CD4-positive, alpha-beta T cell treated with Interleukin-6 at 100 ng/mL for 8 hours (primary cell): Measurements from ENCODE around the gene COMT.
"Not testable (repeated sequence)": the region's sequence is repeated elsewhere in the genome, so short reads cannot be mapped to it uniquely, and the experiment has no call there.

Experiments
- DNase-seq: peaks from one replicate; pipeline ENCODE4 v3.0.0-alpha.2; 2020; ENCODE audit warnings: mixed read lengths, low spot score

COMT gene

DNA sequence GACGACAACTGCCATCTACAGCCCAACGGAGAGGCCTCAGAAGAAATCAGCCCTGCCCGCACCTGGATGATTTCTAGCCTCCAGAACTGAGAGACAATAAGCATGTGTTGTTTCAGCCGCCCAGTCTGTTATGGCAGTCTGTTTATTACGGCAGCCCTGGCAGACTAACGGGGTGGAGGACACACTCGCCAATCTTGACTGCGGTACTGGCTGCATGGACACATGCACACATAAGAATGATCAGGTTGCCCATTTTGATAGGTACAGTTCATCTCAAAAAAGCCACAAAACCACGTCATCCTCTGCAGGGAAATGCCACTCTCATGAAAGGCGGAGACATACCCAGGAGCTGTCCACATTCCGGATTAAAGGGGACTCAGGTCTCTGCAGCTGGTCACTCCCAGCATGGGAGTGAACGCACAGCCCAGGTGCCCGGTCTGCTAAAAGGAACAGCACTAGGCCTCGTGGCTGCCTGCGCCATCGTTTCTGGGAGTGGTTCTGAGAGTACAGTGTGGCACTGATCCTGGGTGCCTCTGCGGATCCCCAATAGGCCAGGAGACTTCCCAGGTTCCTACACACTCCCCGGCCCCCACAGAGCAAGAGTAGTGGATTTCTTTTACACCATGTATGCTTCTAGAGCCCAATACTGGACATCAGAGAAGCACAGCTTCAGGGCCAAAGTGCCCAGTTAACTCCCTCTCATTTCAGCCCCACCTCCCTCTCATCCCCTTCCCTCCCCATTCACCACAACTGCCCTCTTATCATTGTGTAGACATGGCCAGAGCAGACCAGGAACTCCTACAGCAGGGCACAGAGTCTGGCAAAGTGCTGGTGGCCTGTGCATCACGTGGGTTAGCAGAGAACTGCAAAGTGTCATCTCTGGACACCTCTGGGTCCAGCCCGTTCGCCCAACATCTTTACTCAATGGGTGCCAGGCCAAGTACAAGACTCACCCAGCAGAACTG, 11.7 kb upstream of the COMT start:
- DNase-seq, result no peak

DNA sequence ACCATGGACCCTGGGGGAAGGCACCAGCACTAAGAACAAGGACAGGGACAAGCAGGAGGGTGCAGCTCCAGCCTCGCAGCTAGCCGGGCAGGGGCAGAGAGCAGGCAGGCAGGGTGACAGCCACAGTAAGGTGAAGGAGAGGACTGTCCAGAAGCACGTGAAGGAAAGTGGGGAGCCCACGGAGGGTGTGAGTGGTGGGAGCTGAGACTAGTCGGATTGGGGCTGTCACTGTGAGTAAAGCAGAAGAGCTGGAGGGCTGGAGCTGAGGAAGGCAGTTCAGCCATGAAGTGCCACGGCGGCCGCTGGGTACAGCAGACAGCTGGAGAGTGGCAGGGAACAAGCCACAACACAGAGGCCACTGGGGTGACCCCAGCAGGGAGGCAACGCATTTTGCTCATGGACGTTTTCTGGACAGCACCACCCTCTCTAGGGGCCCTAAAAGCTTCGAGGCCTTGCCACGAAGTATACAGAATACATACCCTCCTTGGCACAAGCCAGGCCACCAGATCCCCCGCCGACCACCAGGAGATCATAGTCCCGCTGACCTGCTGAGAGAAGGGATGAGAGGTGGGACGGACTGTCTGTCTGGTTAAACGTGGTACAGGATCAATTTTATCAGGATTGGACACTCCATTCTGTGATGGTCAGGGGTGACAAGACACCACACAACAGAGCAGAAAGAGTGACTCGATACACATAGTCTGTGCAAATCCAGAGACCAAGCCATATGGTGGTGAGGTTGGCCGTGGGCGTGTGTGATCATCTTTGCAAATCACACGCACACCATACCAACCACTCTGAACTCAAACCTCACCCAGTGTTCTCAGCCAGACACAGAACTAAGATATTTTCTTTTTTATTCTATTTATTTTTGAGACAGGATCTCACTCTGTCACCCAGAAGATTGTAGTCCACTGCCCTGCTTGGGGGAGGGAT, 10.8 kb upstream of the COMT start:
- DNase-seq, result no peak

DNA sequence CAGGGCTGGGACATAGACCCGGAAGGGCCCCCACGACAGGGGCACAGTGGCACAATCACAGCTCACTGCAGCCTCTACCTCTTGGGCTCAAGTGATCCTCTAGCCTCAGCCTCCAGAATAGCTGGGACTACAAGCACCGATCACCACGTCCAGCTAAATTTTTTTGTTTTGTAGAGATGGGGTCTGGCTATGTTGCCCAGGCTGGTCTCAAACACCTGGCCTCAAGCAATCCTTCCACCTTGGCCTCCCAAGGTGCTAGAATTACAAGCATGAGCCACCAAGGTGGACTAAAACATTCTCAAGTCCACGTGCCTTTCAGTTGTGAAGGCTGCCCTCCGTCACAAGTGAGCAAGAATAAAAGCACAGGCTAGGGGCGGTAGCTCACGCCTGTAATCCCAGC, 10.1 kb upstream of the COMT start:
- no peak for DNase-seq

DNA sequence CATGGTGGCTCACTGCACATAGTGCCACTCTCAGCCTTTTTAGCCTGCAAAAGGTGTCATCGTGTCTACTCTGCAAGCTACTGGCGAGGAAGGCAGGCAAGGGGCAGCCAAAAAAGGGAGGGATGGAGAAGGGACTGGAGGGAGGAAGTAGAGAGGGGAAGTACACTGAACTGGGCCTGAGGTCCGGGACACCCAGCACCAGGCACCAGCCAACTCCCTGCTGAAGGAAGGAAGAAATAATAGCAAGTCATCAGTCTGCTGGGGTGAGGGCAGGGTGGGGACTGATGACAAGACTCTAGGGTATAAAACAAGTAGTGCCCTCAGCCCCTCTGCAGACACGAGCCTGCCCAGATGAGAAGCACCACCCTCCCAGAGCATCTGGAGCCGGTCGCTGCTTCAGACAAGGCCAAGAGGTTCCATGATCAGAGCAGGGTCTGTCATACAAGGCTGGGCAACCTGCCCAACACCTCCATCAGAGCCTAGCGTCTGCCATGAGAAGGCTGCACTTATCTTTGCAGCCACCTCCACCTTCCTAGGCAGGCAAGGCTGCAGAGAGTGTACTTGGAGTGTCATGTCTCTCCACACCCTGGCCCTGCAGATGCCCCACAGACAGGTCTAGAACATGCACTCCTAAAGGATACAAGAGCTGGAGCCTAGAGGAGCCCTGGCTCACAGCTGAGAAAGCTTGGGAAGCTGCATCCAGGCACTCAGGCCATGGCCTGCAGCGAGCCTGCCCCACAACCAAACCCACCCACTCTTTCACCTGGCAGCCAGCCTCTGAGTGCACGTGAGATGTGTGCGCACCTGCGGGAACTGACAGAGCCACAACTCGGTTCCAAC, 9.0 kb upstream of the COMT start:
- DNase-seq, result no peak

DNA sequence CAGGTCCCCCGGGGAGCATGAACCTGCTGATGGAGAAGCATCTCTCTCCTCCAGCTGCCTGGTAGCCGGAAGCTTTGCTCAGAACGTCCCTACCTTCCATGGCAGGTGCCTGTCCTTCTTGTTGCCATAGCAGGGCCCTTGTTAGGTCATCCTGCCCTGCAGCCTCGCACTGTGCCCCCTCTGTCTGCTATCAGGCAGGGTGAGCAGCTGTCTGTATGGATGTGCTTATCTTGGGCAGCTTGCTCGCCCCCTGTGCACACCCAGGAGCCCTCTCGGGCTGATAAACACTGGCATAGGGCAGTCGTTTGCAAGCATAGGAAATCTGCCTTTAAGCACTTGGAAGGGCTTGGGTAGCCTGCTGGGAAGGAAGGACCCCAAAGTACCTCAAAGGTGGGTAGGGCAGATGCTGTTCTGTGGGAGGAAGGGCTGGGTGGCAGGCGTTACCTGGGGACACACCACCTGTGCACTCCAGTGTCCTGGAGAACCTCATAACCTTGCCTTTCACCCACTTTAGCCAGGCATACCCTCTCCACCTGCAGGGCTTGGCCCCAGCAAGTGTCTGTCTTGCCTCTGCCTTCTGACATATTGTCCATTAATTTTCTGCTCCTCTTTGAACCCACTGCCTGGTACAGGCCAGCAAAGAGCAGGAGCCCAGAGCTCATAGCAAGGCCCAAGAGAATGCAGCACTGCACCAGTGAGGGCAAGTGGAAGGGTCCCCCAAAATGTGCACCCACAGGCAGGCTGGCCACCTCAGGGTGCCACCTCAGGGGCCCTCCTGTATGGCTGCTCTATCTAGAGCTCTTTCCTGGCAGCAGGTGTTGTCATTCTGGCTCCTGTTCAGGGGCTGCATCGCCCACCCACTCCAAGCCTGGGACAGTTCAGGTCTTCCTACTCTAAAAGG, 8.0 kb upstream of the COMT start:
- DNase-seq, result no peak

DNA sequence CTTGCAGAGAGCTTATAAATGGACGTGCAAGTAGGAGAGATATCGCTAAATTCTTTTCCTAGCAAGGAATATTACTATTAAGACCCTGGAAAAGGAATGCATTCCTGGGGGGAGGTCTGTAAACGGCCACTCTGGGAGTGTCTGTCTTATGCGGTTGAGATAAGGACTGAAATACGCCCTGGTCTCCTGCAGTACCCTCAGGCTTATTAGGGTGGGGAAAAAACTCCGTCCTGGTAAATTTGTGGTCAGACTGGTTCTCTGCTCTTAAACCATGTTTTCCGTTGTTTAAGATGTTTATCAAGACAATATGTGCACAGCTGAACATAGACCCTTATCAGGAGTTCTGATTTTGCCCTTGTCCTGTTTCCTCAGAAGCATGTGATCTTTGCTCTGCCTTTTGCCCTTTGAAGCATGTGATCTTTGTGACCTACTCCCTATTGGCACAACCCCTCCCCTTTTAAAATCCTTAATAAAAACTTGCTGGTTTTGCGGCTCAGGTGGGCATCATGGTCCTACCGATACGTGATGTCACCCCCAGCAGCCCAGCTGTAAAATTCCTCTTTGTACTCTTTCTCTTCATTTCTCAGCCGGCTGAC, 6.4 kb upstream of the COMT start:
- DNase-seq, result not testable (repeated sequence)

DNA sequence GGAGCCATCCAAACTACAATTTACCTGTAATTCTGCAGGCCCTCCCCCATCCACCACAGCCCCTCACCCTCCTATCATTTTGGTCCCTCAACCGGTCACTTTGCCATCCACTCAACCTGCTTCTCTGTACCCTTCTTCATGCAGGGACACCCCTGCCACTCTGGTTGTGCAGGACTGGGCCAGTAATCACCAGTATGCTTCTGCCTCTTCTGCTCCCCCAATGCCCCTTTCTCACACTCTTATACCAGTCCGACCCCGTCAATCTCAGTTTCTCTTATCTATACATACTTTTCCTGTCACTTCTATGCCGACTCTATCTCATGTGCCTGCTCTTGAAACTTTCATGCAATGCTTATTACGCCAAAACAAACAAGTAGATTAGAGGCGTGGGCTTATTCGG, 5.1 kb upstream of the COMT start:
- DNase-seq, result no peak

DNA sequence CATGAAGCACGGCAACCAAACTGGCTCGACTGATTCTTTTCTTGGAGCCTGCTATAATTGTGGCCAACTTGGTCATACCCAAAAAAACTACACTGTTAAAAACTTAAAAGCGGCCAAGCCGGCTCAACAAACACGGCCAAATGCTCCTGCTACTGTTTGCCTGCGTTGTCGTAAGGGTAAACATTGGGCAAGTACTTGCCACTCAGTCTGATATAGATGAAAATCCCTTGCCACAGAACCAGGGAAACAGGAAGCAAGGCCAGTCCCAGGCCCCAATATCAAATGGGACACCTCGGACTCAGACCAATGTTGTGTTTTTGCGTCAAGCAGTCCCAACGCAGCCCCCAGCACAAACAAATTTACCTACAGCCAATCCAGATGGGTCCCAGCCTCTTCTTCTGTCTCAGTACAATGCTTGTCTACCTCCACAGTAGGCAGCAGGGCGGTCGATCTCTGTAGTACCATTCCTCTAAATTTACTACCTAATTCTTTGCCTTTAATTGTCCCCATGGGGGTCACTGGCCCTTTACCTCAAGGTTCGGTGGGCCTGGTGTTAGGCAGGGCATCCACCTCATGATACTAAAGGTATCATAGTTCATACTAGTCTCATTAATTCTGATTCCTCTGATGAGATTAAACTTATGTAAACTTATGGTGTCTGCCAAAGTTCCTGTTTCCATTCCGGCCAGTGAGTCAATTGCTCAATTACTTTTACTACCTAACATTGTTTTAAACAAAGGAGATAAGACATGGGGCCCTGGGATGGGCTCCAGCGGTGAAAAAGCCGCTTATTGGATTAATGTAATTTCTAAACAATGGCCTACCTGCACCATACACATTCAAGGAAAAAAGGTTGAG, 3.7 kb upstream of the COMT start:
- no peak for DNase-seq

DNA sequence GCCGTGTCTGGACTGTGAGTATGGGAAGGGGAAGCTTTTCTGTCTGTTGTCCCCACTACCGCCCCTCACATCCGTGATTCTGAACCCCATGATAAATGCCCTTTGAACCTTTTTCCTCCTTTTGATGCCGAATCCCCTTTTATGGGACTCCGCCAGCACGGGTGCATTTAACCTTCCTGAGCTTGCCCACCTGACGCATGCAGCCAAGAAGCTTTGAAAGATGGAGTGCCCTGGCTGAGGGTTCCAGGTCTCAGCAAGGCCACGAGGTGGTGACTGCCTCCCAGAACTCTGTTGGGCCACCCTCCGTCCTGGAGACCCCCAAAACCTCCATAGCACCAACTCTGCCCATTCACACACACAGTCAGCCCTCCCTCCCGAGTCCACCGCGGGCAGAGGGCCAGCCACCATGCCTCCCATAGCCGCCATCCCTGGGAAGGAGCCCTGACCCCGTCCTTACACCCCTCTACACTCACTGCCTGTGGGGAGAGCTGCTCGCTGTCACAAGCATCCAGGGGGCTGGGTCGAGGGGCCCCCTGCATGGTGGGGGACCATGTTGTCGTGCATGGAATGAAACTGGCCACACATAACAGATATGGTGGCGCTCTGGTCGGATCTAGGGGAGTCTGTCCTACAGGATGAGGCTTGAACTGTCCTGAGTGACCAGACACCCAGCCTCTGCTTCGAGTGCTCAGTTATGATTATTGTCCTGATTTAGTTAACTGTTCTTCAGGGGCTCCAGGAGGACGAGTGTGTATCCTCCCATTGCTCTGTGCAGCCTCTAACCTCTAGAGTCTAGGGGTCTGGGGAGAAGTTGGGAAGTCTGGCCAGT, 822 bp upstream of the COMT start:
- DNase-seq, result no peak

DNA sequence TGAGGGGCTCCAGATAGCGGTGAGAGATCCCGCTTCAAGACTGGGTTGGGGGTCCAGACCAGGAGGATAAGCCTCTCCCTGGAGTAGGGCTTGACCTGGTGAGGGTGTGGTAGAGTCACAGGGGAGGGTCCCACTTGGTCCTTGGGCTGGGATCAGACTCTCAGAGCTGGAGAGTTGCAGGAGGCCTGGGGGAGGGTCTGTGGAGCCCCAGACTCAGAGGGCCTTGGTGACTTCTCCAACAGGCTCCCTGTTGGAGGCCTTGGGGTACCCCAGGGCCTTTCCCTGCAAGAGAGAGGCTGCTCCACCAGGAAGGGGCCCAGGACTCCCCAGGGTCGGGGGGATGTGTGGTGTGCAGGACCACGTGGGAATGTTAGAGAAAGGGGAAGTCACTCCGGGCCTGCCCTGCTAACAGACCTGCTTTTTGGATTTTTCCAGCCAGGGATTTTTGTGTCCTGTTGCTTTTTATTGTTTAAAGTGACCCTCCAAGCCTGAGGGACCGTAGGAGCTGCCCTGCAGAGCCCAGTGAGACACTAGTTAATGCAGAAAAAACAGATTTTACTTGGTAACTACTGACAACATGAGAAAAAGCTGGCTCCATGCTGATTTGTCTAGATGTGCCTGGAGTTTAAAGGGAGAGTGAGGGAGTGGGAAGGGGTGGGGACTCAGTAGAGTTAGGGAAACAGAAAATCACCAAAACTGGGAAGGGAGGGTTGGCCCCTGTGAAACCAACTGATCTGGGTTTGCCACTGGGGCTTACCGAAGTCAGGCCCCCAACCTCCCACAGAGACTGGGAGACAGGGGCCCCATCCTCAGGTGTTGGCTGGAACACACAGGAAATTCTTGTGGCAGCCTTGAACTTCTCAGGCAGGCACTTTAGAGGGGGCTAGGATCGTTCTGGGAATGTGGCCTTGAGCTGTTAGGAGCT, 847 bp downstream of the COMT start:
- DNase-seq, result no peak

DNA sequence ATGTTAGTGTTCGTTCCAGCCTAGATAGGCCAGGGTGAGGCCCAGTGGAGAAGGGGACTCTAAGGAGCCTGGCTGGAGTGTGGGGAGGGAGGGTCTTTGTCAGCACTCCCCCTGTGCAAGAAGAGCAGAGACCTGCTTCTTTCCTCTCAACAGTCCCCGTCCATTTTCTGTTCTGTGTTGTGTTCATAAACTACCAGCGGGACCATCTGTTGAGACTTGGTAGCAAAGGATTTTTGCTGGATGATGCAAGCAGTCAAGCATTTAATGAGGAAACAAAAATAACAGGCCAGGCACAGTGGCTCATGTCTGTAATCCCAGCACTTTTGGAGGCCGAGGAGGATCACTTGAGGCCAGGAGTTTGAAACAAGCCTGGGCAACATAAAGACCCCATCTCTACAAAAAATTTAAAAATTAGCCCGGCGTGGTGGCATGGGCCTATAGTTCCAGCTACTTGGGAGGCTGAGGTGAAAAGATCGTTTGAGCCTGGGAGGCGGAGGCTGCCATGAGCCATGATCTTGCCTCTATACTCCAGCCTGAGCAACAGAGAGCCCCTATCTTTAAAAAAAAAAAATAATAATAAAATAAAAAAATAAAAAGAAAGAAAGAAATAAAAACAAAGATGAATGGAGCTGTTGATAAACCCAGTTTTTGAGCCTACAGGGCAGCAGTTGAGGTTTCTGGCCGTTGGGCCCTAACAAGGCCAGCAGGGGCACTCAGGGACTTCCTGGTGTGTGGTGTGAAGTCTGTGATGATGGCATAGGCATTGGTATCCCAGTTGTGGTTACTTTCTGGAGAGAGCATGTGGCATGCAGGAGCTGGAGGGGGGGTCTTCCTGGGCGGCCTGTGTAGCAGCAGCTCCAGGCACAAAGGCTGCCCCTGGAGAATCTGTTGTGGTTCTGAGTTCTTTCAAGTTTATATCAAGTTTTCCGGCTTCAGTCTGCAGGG, 1.8 kb downstream of the COMT start:
- no peak for DNase-seq

DNA sequence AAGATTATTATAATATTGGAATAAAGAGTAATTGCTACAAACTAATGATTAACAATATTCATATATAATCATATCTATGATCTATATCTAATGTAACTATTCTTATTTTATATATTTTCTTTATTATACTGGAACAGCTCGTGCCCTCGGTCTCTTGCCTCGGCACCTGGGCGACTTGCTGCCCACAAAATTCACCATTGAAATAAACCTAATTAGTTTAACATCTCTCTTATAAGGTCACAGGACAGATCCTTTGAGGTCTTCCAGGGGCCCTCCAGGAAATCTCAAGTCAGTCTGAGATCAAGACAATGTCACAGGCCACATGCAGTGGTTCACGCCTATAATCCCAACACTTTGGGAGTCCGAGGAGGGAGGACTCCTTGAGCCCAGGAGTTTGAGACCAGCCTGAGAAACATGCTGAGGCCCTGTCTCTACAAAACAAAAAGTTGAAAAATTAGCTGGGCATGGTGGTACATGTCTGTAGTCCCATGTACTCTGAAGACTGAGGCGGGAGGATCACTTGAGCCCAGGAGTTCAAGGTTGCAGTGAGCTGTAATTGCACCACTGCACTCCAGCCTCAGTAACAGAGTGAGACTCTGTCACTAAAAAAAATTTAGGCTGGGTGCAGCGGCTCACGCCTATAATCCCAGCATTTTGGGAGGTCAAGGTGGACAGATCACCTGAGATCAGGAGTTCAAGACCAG, 6.6 kb downstream of the COMT start:
- DNase-seq, result no peak

DNA sequence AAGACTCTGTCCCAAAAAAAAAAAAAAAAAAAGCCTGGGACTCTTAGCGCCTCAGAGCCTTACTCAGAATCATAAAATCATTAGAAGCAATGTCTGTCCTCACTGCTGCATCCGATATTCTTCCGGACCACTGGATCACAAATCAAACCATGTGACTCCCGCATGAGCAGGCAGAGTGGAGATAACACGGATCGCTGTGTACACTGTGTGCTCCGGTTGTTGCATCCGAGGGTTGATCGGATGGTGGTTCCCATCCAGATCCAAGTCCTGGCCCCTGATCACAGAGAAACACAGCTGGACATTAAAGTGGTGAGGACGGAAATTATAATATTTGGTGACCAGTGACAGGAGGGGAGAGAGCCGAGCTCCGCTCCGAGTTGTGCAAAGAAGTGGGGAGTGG, 9.8 kb downstream of the COMT start:
- no peak for DNase-seq

DNA sequence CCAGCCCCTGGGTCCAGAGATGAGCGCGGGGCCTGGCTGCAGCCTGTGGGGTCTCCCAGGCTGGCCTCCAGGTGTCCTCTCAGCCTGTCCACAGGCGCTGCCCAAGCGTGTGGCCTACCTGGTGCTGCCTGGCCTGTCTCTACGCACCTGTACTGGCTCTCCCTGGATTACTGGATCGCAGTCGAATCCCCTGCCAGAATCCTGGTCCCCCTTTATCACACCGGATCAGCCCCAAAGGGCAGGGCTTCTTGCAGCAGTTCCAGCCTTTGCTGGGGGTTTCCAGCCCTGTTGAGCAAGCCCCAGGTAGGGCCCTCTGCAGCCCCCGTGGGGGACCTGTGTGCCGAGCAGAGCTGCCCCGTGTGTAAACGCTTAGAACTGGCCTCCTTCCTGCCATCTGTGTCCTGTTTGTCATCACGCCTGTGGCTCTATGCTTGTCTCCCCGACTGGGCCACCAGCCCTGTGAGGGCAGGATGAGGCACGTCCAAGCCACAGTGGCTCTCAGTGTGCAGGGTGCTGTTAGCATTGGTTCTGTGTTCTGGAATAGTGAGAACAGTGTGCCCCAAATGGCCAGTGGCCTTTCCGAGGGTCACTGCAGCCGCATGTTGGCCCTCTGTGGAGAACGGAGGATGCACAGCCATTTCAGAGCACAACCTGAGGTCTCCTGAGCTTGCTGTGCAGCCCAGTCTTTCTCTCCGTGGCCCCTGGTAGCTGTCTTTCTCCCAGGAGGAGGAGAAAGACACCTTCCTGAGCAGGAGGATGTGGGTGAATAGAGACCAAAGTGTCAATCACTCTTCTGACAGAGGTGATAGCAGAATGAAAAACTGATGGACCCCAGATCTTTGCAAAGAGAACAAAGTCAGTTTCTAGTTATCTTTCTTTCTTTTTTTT, 13.9 kb downstream of the COMT start:
- no peak for DNase-seq

DNA sequence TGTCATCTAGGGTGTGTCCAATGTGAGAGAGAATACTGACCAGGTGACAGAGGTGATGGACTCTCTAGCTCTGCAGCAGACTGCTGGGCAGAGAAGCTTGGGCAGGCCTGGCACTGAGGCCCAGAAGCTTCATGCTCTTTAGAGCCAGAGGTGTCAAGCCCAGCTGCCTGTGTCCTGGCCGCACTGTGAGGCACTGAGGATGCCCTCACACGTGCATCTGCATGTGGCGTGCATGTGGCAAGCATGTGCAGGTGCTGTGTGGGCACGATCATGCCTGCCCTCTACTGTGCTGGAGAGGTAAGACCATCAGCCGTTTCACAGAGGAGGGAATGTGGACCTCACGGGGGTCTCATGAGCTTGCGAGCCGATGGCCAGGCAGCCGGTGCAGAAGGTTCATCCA, 15.9 kb downstream of the COMT start:
- DNase-seq, result no peak
